A673 (cell line): Measurements from ENCODE around the gene PASD1.

Experiments
- CTCF ChIP-seq: fragments of 300-800, 200-600 bp; sonication (generic); conservative IDR thresholded peaks from 2 replicates; pipeline ENCODE4 v1.5.1; 2017; ENCODE audit warnings: low read depth, mild to moderate bottlenecking, antibody characterized with exemption, low read length, moderate library complexity, mixed read lengths
- EZH2 ChIP-seq: fragments of 200-600 bp; sonication (generic); IDR thresholded peaks from 2 replicates; pipeline ENCODE4 v1.6.1; 2017; ENCODE audit warnings: borderline replicate concordance, low read depth, mild to moderate bottlenecking, mixed read lengths, antibody characterized with exemption, low read length; ENCODE audit not compliant: poor library complexity, severe bottlenecking

GRCh38 chrX:151715752-151716151 lies 152.3 kb downstream of the PASD1 start, which contains the start of gene FATE1:
- TF ChIP-seq EZH2 (no peak), CTCF (no peak)
